ENCODE data around the gene PTBP1. TPM values are rescaled to one million over a fixed set of nuclear protein-coding genes. Genes with fewer than 3 reads are reported as not detected.

The PTBP1 gene
- total and polyA plus RNA-seq, 2 donors (not counting 3 experiments of a cell fraction or from before 2014, with no cell fraction given), result 382 to 623 TPM

DNA sequence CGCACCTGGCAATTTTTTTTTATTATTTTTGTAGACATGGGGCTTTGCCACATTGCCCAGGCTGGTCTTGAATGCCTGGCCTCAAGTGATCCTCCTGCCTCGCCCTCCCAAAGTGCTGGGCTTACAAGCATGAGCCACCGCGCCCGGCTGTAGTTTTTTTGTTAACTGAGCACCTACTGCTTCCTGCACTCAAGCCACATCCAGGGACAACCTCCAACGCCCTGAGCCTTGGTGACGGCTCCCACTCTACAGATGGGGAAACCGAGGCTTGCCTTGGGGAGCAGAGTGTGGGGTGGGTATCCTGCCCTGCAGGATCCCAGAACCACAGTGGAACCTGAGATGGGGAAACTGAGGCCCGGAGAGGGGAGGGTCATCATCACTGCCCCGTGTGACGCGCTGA, 57.9 kb downstream of the PTBP1 start:
- intact Hi-C loops (cut with micrococcal nuclease), result no loop called here
- no peak overlapping the region for H3K27ac ChIP-seq (ENCODE audit: insufficient read depth, low read depth, low read length)
- no peak overlapping the region for H3K4me2 ChIP-seq (ENCODE audit: insufficient read depth, low read length)
- no peaks in the 10 kb centered on the region for H4K20me1 ChIP-seq (replicated peaks; ENCODE audit: control insufficient read depth, extremely low read depth, insufficient read depth, low read length)
- H3K36me3 ChIP-seq (ENCODE audit: control insufficient read depth in 2 of 2, extremely low read depth in 1 of 2, insufficient read depth in 2 of 2, low read length in 2 of 2), result no peaks in the 10 kb centered on the region
- TF ChIP-seq, protein P1, sequence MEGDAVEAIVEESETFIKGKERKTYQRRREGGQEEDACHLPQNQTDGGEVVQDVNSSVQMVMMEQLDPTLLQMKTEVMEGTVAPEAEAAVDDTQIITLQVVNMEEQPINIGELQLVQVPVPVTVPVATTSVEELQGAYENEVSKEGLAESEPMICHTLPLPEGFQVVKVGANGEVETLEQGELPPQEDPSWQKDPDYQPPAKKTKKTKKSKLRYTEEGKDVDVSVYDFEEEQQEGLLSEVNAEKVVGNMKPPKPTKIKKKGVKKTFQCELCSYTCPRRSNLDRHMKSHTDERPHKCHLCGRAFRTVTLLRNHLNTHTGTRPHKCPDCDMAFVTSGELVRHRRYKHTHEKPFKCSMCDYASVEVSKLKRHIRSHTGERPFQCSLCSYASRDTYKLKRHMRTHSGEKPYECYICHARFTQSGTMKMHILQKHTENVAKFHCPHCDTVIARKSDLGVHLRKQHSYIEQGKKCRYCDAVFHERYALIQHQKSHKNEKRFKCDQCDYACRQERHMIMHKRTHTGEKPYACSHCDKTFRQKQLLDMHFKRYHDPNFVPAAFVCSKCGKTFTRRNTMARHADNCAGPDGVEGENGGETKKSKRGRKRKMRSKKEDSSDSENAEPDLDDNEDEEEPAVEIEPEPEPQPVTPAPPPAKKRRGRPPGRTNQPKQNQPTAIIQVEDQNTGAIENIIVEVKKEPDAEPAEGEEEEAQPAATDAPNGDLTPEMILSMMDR (IDR thresholded peaks at IDR 0.05; ENCODE audit: extremely low read depth in 1 of 2, insufficient read depth in 1 of 2, low read depth in 1 of 2, low read length in 2 of 2), result no peak
- no peak for TF ChIP-seq FOS (IDR thresholded peaks at IDR 0.05; ENCODE audit: borderline replicate concordance, insufficient read depth, low read length)
- TF ChIP-seq EZH2 (IDR thresholded peaks at IDR 0.05; ENCODE audit: borderline replicate concordance, low read depth, low read length, severe bottlenecking), result no peak
- TF ChIP-seq GATA2 (IDR thresholded peaks at IDR 0.05; ENCODE audit: insufficient read depth, insufficient read length, low read depth, low read length), result no peak
- TF ChIP-seq MYC (IDR thresholded peaks at IDR 0.05; ENCODE audit: low read depth, low read length), result no peak
- TF ChIP-seq POLR2AphosphoS5 (IDR thresholded peaks at IDR 0.05; ENCODE audit: insufficient read depth, low read depth, low read length), result no peak
- TF ChIP-seq JUN (IDR thresholded peaks at IDR 0.05; ENCODE audit: borderline replicate concordance, insufficient read depth, insufficient read length, low read depth), result no peak
- TF ChIP-seq POLR2A (IDR thresholded peaks at IDR 0.05; ENCODE audit: low read depth, low read length), result no peak
- TF ChIP-seq MAX (IDR thresholded peaks at IDR 0.05; ENCODE audit: insufficient read depth, insufficient read length), result no peak
- FAIRE-seq (no peak), DNase-seq (ENCODE audit: low read depth, low spot score) (no peak)
- no peaks in the 10 kb centered on the region for H3K4me1 ChIP-seq (ENCODE audit: control insufficient read depth, extremely low read depth, insufficient read depth, low read length)
- H3K9ac ChIP-seq (replicated peaks; ENCODE audit: extremely low read depth, insufficient read depth, low read length), result no peak overlapping the region
- peaks cover 0 to 2% of the 10 kb centered on the region in 2 experiments for H3K27me3 ChIP-seq (ENCODE audit: control insufficient read depth in 2 of 2, insufficient read depth in 2 of 2, low read length in 2 of 2)
- no peak overlapping the region for H3K4me3 ChIP-seq (replicated peaks in 1 of 3; ENCODE audit: insufficient read depth in 1 of 3, low read depth in 1 of 3, low read length in 3 of 3)
- ChIA-PET CTCF (no interaction called here), POLR2A (no interaction called here)
- BruUV-seq (replicated peaks), result no TSS peak
- no peaks in the 10 kb centered on the region for H3K9me1 ChIP-seq (replicated peaks; ENCODE audit: control insufficient read depth, extremely low read depth, insufficient read depth, low read length)
- no peaks in the 10 kb centered on the region for H3K9me3 ChIP-seq (replicated peaks; ENCODE audit: control insufficient read depth, insufficient read depth, low read length)
- dilution Hi-C loops (cut with MboI; ENCODE audit: extremely low pct_ligation_motif_present, low sequenced_read_pairs), result no loop called here
- H2AFZ ChIP-seq (ENCODE audit: low read depth, low read length), result no peak overlapping the region
- no peaks in the 10 kb centered on the region for H3K79me2 ChIP-seq (ENCODE audit: control insufficient read depth, insufficient read depth, low read length)

Measured in endothelial cell of umbilical vein (primary cell).